B cell (primary cell): Measurements from ENCODE around the gene CYB5D1. TPM values are rescaled to one million over a fixed set of nuclear protein-coding genes. Genes with fewer than 3 reads are reported as not detected.

Source experiments
- ATAC-seq: fragments of 200-7000 bp; cut with Tn5 transposase; one replicate; pipeline ENCODE4 v1.10.0; 2021; ENCODE audit warnings: low read depth, mild to moderate bottlenecking, moderate number of reproducible peaks, moderate library complexity
- CTCF ChIA-PET: fragments of 350-600 bp; sonication (Branson Sonifier 250); formaldehyde crosslinking; loops from one replicate; lab custom pipeline; 2021; ENCODE audit warnings: antibody characterized with exemption, inconsistent platforms; lab: Charles Lee
- POLR2A ChIA-PET: fragments of 350-600 bp; sonication (Branson Sonifier 250); formaldehyde crosslinking; loops from one replicate; lab custom pipeline; 2021; ENCODE audit warnings: antibody characterized with exemption; lab: Charles Lee
- DNase-seq: peaks from one replicate; pipeline ENCODE4 v3.0.0; 2013
- H2AFZ ChIP-seq: 2 replicates; pipeline ENCODE4 v1.6.1; 2012; ENCODE audit warnings: mild to moderate bottlenecking, low read depth, low read length; ENCODE audit not compliant: insufficient read depth, poor library complexity, severe bottlenecking
- H3K27ac ChIP-seq, 2 donors: 1 replicate in 1 of 2; 2 replicates in 1 of 2; pipeline ENCODE4 v1.5.1; 2012 to 2013; ENCODE audit warnings: low read length in 2 of 2, mild to moderate bottlenecking in 2 of 2, moderate library complexity in 1 of 2
- H3K27me3 ChIP-seq, 4 experiments: fragments of 200-600 bp in 1 of 4; sonication (generic) in 1 of 4; replicated peaks in 1 of 4; 1 replicate in 2 of 4; 2 replicates in 2 of 4; pipeline versions ENCODE4 v1.6.1 to v1.7.0; 2013 to 2016; ENCODE audit warnings: low read length in 3 of 4, mild to moderate bottlenecking in 2 of 4, mixed read lengths in 1 of 4, moderate library complexity in 1 of 4; ENCODE audit not compliant: insufficient read depth in 4 of 4, control insufficient read depth in 3 of 4; ENCODE audit errors: control extremely low read depth in 1 of 4
- H3K36me3 ChIP-seq, 2 experiments: replicated peaks in 1 of 2; 1 replicate in 1 of 2; 2 replicates in 1 of 2; pipeline versions ENCODE4 v1.6.1 to v1.7.1; 2013; ENCODE audit warnings: low read length in 1 of 2; ENCODE audit not compliant: insufficient read depth in 2 of 2, control insufficient read depth in 1 of 2; ENCODE audit errors: control extremely low read depth in 1 of 2, extremely low read depth in 1 of 2
- H3K4me1 ChIP-seq, 2 donors: fragments of 200-600 bp in 1 of 2; sonication (generic) in 1 of 2; 1 replicate in 1 of 2; 2 replicates in 1 of 2; pipeline versions ENCODE4 v1.5.1 to v1.6.1; 2013 to 2017; ENCODE audit warnings: low read length in 2 of 2; ENCODE audit not compliant: control insufficient read depth in 2 of 2, insufficient read depth in 2 of 2
- H3K4me2 ChIP-seq: replicated peaks from 2 replicates; pipeline ENCODE3; 2012; ENCODE audit warnings: mild to moderate bottlenecking, low read depth, low read length; ENCODE audit not compliant: poor library complexity, severe bottlenecking
- H3K4me3 ChIP-seq, 5 experiments: fragments of 200-600 bp in 1 of 5; sonication (generic) in 1 of 5; 1 replicate in 3 of 5; 2 replicates in 2 of 5; pipeline versions ENCODE4 v1.5.1 to v1.7.0; 2011 to 2016; ENCODE audit warnings: low read length in 4 of 5, mild to moderate bottlenecking in 4 of 5, low read depth in 2 of 5, control low read depth in 1 of 5, moderate library complexity in 1 of 5; ENCODE audit not compliant: insufficient read depth in 1 of 5; ENCODE audit errors: control extremely low read depth in 1 of 5, extremely low read depth in 1 of 5
- H3K79me2 ChIP-seq: fragments of 200-600 bp; sonication (generic); one replicate; pipeline ENCODE4 v1.6.0; 2016; ENCODE audit warnings: low read length; ENCODE audit not compliant: control insufficient read depth, insufficient read depth
- H3K9ac ChIP-seq: fragments of 200-600 bp; sonication (generic); 2 replicates; pipeline ENCODE4 v1.6.1; 2017; ENCODE audit warnings: mild to moderate bottlenecking, low read length, moderate library complexity
- H3K9me3 ChIP-seq, 3 donors: one replicate each; pipeline versions ENCODE4 v1.6.1 to v1.7.1; 2013; ENCODE audit warnings: low read length in 2 of 3; ENCODE audit not compliant: control insufficient read depth in 2 of 3, insufficient read depth in 1 of 3; ENCODE audit errors: control extremely low read depth in 1 of 3
- H4K20me1 ChIP-seq: 2 replicates; pipeline ENCODE4 v1.6.0; 2012; ENCODE audit warnings: mild to moderate bottlenecking, low read length; ENCODE audit not compliant: insufficient read depth, control insufficient read depth, poor library complexity, severe bottlenecking
- H3K27ac Mint-ChIP-seq: one replicate; pipeline ENCODE4 v1.8.0; 2021; ENCODE audit warnings: mixed read lengths
- H3K27me3 Mint-ChIP-seq: one replicate; pipeline ENCODE4 v1.8.0; 2021; ENCODE audit warnings: mixed read lengths
- H3K4me1 Mint-ChIP-seq: one replicate; pipeline ENCODE4 v1.8.0; 2021; ENCODE audit warnings: mixed read lengths
- H3K4me3 Mint-ChIP-seq: one replicate; pipeline ENCODE4 v1.8.0; 2021; ENCODE audit warnings: mixed read lengths
- H3K9me3 Mint-ChIP-seq: one replicate; pipeline ENCODE4 v1.8.0; 2022; ENCODE audit warnings: mixed read lengths; ENCODE audit not compliant: insufficient read depth
- CTCF ChIP-seq: fragments of 200-600 bp; IDR thresholded peaks from one replicate; pipeline ENCODE4 v1.8.0; 2022; ENCODE audit warnings: antibody characterized with exemption, mild to moderate bottlenecking
- EZH2 ChIP-seq: IDR thresholded peaks from 2 replicates; pipeline ENCODE4 v1.6.1; 2012; ENCODE audit warnings: borderline replicate concordance, low read depth, mild to moderate bottlenecking, moderate library complexity, low read length; ENCODE audit not compliant: insufficient read depth, poor library complexity, severe bottlenecking
- WGBS: methylation state at CpG from one replicate; pipeline ENCODE4 v1.1.5; 2013; ENCODE audit warnings: missing lambda C conversion rate; ENCODE audit not compliant: insufficient coverage; 5-methylcytosine and 5-hydroxymethylcytosine counted together
- intact Hi-C: fragments of 100-400 bp; cut with micrococcal nuclease; formaldehyde crosslinking; loops from one replicate; pipeline ENCODE4 v1.10.0; 2022
- polyA plus RNA-seq: library from polyadenylated mRNA; depleted of rRNA; stranded (reverse); fragments of >200 nt; gene quantifications from 2 replicates; pipeline ENCODE4 v1.2.3, GENCODE V29; 2012
- total RNA-seq, 2 donors: library from RNA; stranded (reverse); fragments of 120-200 nt in 1 of 2; gene quantifications; 1 replicate in 1 of 2; 2 replicates in 1 of 2; pipeline versions ENCODE4 v1.2.3 to v1.2.4, GENCODE V29; 2013 to 2022

Gene CYB5D1
- total and polyA plus RNA-seq, 2 donors (not counting 1 experiment from before 2014, with no cell fraction given) = 6.3 to 10.2 TPM

GRCh38 chr17:7844292-7845154, 13.3 kb upstream of the CYB5D1 start:
- H2AFZ ChIP-seq = no peak overlapping the region
- intact Hi-C loops = loop anchor here (1.0 to 10.0 kb wide), 4 partner anchors 9 to 230 kb away; partner anchors contain the start of genes FXR2, NAA38, TP53 and WRAP53
- Mint-ChIP-seq H3K4me3 (peak overlapping the region; percentile 100), H3K9me3 (no peaks in the 10 kb centered on the region), H3K27me3 (no peaks in the 10 kb centered on the region), H3K27ac (peak overlapping the region; percentile 100), H3K4me1 (peaks cover 39% of the 10 kb centered on the region)
- H3K36me3 ChIP-seq = peaks cover 0 to 27% of the 10 kb centered on the region in 2 experiments
- TF ChIP-seq EZH2 = no peak
- no peak for TF ChIP-seq CTCF
- ATAC-seq (peak; percentile 41), DNase-seq (peak; percentile 93)
- WGBS = under 1% methylated on average over 71 of the region's 71 CpGs
- peaks cover 59% of the 10 kb centered on the region for H4K20me1 ChIP-seq
- H3K9ac ChIP-seq = peak overlapping the region; percentile 100
- peaks cover 31% of the 10 kb centered on the region for H3K79me2 ChIP-seq
- POLR2A ChIA-PET = interaction anchor here (0.6 to 1.7 kb wide), 11 partner anchors 9 to 451 kb away, joined by 3 to 14 read pairs (median 5); partner anchors contain the start of genes CNTROB, CYB5D1, KDM6B and NAA38
- H3K9me3 ChIP-seq = no peaks in the 10 kb centered on the region
- H3K27ac ChIP-seq = peak overlapping the region; percentile 100
- peaks cover 20 to 49% of the 10 kb centered on the region in 2 donors for H3K4me1 ChIP-seq
- no peaks in the 10 kb centered on the region for H3K27me3 ChIP-seq
- H3K4me3 ChIP-seq = peak overlapping the region; percentile 67 to 95 (median 93)
- peak overlapping the region; percentile 100 for H3K4me2 ChIP-seq
- CTCF ChIA-PET = interaction anchor here (0.7 to 5.7 kb wide), 11 partner anchors 10 to 144 kb away, joined by 3 to 53 read pairs (median 4); partner anchors contain the start of genes CYB5D1, KDM6B and NAA38
